Stimulated activated CD8-positive, alpha-beta memory T cell treated with anti-CD3 and anti-CD28 coated beads, Interleukin-2, amount 100 ng/mL, for 1 hour (primary cell): ENCODE results near the gene ZC2HC1B.
"Not testable (repeated sequence)": the region's sequence is repeated elsewhere in the genome, so short reads cannot be mapped to it uniquely, and the experiment has no call there.

ENCODE experiments used
- DNase-seq, 2 donors: peaks; one replicate each; pipeline ENCODE4 v3.0.0-alpha.2; 2020; ENCODE audit warnings: low read depth in 2 of 2

ZC2HC1B gene

DNA sequence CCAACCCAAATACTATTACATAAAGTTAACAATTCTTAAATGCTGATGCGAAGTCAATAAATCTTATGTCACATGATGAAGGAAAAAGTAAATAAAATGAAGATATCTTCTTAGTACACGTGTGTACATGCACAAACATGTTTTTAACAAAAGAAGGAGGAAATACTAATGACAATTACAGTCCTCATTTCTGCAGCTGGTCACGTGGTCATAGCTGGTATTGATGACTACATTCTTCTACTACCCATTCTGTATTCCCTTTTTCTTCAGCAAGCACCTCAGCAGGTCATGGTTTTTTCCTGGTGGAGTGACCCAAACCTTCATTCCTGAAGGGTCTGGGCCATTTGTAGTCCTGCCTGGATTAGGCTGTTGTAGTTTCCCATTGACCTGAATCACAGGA lies 4.5 kb downstream of the ZC2HC1B start:
- DNase-seq, result not testable (repeated sequence)

DNA sequence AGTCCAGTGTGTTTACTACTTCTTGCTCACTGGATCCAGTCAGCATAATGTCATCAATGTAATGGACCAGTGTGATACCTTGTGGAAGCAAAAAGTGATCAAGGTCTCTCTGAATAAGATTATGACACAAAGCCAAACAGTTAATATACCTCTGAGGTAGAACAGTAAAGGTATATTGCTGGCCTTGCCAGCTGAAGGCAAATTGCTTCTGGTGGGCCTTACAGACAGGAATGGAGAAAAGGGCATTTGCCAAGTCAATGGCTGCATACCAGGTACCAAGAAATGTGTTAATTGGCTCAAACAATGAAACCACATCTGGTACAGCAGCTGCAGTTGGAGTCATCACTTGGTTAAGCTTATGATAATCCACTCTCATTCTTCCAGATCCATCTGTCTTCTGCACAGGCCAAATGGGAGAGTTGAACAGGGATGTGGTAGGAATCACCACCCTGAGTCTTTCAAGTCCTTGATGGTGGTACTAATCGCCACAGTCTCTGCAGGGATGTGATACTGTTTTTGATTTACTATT lies 7.0 kb downstream of the ZC2HC1B start:
- DNase-seq, result not testable (repeated sequence)

DNA sequence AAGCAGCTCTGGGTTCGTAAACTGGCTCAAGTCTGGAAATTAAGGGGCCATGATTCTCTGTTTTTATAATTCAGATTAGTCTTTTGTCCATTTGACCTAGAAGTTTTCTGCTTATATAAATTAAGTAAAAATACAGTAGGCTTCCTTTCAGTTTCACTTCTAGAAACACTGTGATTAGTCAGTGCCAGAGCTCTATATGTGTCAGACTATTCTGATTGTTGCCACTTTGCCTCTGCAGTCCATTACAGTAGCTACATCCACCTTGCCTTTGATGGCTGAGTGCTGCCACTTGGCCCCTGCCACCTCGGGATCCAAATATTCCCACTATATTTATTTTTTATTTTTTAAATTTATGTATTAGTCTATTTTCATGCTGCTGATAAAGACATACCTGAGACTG lies 7.9 kb downstream of the ZC2HC1B start:
- DNase-seq, result no peak

DNA sequence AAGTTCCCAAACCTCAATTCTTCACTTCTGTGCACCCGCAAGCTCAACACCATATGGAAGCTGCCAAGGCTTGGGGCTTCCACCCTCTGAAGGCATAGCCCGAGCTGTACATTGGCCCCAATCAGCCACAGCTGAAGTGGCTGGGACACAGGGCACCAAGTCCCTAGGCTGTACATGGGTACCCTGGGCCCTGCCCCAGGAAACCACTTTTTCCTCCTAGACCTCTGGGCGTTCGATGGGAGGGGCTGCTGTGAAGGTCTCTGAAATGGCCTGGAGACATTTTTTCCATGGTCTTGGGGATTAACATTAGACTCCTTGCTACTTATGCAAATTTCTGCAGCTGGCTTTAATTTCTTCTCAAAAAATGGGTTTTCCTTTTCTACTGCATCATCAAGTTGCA lies 9.3 kb downstream of the ZC2HC1B start:
- DNase-seq, result not testable (repeated sequence)

DNA sequence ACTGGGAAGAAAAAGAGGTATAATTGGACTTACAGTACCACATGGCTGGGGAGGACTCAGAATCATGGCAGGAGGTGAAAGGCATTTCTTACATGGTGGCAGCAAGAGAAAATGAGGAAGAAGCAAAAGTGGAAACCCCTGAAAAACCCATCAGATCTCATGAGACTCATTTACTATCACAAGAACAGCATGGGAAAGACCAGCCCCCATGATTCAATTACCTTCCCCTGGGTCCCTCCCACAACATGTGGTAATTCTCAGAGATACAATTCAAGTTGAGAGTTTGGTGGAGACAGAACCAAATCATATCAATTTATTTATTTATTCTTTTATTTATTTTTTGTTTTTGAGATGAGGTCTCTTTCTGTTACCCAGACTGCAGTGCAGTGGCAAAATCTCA lies 10.2 kb downstream of the ZC2HC1B start:
- not testable (repeated sequence) for DNase-seq

DNA sequence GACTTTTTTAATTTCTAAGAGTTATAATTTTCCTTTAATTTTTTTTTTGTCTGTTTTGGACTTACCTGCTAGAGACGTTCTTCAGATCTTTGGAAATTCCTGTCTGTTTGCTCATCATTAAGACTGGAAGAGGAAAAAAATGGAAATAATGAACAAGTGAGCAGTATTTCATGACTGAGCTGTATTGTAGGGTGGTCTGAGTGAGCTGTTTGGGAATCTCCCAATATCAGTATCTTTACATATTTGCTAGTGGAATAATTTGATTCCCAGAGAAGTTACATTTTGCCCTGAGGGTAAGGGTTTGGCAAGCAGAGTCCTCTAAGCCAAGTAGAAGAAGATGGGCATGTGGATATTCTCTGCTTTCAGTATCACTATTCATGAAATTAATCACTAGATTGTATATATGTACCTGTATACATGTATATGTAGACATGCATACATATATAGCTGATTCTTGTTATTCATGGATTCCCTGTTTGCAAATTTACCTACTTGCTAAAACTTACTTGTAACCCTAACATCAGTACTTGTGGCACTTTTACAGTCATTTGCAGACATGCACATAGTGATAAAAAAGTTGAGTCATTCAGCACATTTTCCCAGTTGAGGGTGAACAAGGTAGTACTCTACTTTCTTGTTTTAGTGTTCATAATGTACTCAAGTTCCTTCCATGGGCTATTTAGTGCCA lies 13.5 kb downstream of the ZC2HC1B start:
- DNase-seq, result no peak

DNA sequence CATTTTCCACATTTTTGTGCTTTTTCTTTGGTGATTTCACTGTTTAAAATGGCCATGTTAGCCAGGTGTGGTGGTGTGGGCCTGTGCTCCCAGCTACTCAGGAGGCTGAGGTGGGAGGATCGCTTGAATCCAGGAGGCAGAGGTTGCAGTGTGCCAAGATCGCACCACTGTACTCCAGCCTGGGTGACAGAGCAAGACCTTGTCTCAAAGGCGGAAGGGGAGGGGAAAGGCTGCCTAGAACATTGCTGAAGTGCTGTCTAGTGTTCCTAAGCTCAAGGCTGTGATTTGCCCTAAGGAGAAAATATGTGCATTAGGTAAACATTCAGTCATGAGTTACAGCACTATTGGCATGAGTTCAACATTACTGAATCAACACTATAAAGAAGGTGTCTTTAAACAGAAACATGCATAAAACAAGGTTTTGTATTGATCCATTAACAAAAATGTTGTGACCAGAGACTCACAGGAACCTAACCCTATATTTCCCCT lies 14.0 kb downstream of the ZC2HC1B start:
- DNase-seq, result no peak

DNA sequence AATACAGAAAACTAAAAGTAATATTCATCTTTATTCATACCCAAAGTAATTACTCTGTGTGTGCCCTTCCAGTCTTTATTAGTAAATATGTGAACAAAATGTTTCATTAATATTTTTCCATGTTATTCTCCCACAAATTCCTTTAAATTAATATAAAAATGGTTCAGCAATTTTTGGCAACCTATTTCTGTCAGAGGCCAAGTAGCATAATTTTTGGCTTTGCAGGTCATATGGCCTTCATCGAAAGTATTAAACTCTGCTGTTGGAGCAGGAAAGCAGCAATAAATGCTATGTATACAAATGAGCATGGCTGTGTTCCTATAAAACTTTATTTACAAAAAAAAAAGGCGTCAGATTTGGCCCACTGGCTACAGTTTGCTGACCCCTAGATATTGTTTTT lies 16.1 kb downstream of the ZC2HC1B start:
- DNase-seq, result no peak

DNA sequence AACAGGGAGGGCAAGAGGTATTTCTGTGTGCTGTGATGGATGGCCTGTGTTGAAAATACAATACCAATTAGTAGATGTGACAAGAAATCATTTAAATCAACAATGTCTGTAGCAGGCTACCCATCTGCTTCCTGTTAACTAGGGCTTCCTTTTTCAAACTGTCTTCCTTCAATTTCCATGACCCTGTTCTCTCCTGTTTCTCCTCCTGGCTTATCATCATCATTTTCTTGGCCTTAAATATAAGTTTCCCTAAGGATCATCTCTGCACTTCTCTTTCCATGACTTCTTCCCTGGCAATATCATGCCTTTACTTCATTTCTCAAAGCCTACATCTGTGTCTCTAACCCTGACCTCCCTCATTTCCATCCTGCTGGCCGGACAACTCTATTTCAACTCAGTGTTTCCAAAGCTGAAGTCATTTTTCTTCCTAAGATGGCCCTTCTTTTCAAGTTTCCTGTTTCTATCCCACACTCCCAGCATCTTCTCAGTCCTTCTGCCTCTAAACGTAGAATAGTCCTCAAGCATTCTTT lies 18.2 kb downstream of the ZC2HC1B start:
- DNase-seq, result no peak

DNA sequence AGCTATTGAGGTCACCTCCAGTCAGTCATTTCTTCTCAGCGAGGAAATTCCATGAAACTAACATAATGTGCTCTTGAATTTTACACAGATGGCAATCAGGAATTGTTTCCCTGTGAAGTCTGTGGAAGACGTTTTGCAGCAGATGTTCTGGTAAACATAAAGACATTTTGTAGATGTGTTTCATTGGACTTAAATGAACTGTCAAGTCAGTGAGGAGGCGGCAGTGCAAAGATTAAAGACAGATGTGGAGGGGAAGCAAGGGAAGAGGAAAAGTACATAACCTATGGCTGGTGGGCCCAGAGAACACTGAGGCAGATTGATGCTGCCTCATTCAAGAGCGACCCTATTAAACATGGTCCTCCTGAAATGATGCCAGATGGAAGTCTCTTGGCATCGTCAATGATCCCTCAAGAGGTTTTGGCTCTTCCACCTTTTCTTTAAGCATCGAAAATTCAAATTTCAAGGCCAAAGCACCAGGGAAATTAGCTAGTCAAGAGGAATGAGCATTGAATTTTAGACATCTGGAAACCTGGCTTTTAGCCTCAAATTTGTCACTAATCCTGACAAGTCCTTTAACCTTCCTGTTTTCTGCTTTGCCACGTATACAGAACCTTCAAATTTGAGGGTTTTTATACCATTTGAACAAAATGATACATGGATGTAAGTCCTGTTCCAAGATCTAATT lies 20.1 kb downstream of the ZC2HC1B start:
- DNase-seq, result no peak

DNA sequence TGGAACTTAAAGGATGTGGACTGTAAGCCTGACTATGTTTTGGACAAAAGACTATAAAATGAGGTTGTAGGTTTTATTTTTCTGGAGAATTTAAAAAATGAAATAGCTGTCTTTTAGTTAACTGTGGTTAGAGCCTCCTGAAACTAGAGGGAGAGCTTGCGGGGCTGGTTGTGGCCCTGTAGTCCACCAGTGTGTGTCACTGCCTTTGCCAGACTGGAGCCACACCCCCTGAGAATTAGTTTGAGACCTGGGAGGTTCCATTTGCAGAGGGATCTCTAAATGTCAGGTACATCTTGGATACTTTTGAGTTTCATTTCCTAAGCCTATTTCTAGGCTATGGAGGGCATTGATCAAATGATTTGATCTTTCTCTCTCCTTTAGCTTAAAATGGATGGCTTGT lies 20.8 kb downstream of the ZC2HC1B start:
- DNase-seq, result no peak

DNA sequence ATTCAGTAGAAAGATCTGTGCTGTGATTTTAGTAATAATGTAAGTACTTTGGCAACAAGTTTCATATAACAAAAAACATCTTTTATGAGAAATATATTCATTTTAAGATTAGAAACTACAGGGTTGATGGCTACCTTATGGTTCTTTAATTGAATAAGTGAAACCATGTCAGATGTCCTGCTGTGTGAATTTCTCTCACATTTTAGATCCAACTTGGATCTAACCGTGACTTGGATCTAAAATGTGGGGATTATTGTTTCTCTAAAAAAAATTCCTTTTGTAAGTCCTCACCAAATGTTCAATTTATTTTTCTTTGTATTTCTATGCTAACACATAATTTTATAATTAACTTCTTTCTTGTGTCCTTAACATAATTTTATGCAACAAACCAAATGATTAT lies 30.4 kb downstream of the ZC2HC1B start:
- no peak for DNase-seq

DNA sequence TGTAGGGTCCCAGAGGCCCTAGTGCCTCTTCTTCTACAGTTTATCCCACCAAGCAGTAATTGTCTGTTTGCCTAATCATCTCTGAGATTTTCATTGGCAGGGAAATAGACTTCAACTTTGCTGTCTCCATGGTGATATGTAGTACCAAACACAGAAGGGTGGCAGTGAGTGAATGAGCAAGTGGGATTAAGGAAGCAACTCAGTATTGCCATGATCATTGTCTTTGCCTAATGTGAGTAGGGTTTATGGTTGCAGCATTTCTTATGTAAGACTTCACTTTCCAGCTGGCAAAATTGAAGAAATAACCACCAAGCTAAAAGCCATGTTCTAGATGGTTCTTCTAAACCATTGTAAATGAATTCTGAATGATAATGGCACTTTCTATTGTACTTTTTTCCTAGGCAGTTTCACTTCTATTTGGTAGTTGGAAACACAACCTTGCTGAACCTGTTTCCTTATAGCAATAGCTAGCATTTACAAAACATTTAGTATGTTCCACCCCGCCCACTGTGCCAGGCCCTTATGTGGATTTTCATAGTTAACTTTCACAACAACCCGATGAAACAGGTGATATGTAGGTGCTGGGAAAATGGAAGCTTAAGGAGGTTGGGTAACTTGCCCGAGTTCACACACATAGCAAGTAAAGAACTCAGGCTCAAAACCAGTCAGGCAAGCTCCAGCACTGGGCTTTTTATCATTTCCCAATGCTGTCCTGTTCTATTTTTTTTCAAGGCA lies 32.0 kb downstream of the ZC2HC1B start:
- no peak for DNase-seq

DNA sequence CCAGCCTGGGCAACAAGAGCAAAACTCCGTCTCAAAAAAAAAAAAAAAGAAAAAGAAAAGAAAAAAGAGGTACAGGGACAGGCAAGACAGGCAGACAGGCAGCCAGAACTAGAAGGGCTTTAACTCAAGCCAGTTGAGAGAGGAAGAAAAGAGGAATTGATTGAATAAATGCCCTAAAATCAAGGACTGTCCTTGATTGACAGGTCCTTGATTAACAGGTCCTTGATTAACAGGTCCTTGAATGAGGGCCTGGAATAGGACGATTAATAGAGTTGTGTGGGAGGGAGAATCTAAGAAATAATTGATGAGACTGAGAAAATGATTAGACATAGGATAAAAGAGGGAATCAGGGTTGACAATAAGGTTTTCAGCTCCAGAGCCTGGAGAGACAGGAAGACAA lies 36.1 kb downstream of the ZC2HC1B start:
- DNase-seq, result no peak

DNA sequence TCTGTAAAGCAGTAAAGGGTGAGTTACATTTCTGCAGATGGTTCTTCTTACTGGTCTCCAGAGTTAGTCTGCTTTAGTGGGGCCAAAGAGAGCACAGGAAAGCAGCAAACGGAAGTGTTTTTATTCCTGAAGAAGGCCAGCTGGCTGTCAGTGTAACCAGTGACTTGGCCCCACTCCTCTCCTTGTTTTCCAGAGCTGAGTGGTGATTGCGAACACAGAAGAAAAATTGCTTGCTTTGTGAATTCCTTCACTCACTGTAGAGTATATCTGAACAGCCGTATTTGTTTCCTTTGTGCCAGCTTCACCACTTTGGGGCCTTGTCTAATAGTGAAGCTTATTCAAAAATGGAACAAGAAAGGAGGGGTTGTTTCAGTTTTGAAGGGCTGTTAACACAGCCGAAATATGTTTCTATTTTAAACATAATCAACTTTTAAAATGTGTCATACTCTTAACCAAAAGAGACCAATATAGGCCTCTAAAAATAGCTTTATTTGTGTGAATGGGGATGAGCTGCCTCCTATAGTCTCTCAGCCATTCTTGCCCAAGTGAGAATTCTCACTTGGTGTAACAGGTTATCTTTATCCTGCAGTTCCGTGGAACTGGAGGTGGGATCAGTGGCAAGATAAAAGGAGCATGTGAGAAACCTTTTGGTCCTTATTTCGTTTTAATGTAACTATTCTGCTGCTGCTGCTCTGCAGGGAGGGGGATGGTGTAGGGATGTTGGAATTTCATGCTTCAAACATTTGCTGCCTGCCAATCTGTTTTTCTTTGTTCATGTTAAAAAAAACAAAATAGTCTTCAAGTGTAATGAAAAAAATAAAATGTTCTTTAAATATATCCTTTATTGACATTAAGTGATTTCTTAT lies 37.8 kb downstream of the ZC2HC1B start:
- no peak for DNase-seq

DNA sequence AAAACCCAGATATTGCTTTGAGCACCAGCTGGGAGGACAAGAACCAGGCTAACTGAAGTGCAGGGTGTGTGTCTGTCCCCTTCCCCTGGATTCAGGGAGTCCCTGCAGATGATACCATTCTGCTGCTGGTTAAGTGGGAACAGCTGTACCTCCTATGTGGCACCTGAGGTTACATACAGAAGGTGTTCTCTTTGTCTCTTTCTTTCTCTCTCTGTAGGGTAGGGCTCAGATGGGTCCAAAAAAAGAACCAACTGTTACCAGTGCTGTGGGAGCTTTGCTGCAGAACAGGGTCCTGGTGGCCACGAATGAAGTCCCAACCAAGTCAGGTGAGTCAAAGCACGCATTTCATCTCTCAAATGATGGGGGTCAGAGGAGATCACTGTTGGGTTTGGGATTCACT lies 38.6 kb downstream of the ZC2HC1B start:
- no peak for DNase-seq

DNA sequence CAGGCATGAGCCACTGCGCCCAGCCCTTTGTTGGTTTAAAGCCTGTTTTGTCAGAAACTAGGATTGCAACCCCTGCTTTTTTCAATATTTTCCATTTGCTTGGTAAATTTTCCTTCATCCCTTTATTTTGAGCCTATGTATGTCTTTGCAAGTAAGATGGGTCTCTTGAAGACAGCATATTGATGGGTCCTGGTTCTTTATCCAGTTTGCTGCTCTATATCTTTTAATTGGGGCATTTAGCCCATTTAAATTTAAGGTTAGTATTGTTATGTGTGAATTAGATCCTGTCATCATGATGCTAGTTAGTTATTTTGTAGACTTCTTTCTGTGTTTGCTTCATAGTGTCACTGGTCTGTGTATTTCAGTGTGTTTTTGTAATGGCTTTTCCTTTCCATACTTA lies 46.8 kb downstream of the ZC2HC1B start:
- no peak for DNase-seq

DNA sequence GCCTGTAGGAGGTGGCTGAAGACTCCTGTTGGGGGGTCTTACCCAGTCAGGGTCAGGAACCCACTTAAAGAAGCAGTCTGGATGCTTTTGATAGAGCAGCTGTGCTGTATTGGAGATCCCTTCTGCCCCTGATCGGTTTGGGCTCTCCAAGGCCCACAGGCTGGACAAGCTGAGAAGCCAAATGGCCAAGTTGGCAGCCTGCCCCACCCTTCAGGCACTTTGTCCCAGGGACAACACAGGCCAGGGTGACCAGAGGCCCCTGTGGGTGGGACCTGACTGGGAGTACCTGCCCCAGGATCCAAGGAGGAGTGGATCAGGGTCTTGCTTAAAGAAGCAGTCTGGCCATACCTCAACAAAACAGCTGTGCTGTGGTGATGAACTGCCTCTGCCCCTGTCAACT lies 48.4 kb downstream of the ZC2HC1B start:
- DNase-seq, result no peak

DNA sequence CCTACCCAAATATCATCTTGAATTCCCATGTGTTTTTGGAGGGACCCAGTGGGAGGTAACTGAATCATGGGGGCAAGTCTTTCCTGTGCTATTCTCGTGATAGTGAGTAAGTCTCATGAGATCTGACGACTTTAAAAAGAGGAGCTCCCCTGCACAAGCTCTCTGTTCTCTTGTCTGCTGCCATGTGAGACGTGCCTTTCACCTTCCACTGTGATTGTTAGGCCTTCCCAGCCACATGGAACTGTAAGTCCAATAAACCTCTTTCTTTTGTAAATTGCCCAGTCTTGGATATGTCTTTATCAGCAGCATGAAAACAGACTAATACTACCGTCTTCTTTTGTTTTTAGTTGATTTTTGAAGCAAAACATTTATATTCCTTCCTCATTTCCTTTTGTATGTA lies 52.8 kb downstream of the ZC2HC1B start:
- DNase-seq, result not testable (repeated sequence)

DNA sequence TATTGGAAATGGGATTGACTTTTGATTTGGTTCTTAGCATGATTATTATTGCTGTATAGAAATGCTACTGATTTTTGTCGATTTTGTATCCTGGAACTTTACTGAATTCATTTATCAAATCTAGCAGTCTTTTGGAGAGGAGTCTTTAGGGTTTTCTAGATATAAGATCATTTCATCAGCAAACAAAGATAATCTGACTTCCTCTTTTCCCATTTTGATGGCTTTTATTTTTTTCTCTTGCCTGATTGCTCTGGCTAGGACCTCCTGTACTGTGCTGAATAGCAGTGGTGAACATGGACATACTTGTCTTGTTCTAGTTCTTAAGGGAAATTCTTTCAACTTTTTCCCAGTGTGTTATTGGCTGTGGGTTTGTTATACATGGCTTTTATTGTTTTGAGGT lies 64.6 kb downstream of the ZC2HC1B start:
- DNase-seq, result no peak

DNA sequence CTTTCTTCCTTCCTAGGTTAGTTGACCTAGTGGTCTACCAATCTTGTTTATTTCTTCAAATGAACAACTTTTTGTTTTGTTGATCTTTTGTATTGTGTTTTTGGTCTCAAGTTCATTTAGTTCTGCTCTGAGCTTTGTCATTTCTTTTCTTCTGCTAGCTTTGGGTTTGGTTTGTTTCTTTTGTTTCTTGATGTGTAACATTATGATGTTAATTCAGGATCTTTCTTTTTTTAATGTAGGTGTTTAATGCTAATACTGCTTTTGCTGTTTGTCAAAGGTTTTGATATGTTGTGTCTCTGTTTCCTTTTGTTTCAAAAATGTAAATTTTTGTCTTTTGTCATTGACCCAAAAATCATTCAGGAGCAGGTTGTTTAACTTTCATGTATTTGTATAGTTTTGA lies 65.7 kb downstream of the ZC2HC1B start:
- no peak for DNase-seq
